ENCODE results near the gene BCL7A.
"Not testable (repeated sequence)": the region's sequence is repeated elsewhere in the genome, so short reads cannot be mapped to it uniquely, and the experiment has no call there.

Gene BCL7A

DNA sequence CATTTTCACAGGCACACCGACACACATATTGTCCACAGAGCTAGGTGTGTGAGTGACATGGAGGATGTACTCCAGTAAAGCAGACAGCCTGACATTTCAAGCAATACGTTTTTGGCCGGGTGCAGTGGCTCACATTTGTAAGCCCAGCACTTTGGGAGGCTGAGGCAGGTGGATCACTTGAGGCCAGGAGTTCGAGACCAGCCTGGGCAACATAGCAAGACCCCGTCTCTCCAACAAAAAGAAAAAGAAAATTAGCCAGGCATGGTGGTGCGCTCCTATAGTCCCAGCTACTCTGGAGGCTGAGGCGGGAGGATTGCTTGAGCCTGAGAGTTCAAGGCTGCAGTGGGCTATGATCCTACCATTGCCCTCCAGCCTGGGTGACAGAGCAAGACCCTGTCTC is 34.7 kb downstream of the BCL7A start:
- DNase-seq = not testable (repeated sequence)

DNA sequence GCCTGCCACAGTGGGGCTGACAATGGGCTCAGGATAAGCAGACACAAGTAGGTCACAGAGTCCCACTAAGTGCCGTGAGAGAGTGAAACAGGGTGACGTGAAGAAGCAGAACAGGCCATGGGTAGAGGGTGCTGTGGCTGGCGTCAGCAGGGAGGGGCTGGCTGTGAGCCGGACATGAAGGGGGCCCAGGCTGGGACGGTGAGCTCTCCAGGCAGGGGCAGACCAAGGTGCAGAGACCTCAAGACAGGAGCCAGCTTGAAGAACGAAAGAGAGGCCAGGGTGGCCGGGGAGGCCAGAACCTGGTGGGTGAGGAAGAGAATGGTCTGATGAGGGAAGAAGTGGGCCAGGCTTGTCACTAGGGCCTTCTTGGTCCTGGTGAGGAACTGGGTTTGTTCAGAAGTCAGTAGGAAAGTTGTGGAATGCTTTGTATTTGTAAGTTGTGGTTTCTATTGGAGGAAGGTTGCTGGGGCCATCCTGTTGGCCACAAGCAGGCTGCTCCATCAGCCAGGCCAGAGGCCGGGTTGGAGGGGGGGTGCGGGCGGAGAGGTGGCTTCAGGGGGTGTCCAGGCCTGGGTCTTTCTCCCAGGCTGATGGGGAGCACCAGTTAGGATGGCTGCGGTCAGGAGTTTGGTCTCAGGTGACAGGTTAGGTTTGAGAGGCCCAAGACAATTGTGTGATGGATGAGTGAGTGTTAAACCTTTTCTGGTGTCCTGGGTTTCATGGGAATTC is 35.5 kb downstream of the BCL7A start:
- DNase-seq = no peak

DNA sequence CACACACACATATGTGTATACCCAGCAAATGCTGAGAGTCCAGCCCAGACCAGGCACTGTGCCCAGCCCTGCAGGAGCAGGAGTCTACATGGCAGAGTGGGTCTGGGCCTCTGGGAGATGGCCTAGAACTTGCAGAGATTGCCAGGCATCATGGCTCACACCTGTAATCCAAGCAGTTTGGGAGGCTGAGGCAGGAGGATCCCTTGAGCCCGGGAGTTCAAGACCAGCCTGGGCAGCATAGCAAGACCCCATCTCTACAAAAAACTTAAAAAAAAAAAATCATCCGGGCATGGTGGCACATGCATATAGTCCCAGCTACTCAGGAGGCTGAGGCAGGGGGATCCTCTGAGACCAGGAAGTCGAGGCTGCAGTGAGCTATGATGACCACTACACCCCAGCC is 36.1 kb downstream of the BCL7A start:
- no peak for DNase-seq

DNA sequence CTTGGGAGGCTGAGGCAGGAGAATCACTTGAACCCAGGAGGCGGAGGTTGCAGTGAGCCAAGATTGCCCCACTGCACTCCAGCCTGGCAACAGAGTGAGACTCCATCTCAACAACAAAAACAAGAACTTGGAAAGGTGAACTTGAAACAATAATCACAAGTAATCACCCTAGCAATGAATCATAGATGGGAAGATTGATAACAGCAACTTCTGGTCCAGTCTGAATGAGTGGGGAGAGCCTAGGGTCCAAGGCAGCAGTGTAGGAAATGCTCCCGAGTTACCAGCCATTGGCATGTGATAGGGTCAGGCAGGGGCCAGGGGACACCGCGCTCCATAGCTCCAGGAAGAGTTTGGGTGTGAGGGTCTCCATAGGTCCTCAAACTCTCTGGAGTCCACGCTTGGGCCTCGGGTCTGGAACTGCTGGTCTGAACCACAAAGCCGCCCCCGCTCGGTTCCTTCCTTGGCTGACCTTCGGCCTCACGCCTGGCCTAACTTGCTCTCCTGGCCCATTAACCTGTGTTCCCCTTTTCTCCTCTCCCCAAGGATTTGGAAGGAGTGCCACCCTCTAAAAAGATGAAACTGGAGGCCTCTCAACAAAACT is 37.0 kb downstream of the BCL7A start:
- no peak for DNase-seq

DNA sequence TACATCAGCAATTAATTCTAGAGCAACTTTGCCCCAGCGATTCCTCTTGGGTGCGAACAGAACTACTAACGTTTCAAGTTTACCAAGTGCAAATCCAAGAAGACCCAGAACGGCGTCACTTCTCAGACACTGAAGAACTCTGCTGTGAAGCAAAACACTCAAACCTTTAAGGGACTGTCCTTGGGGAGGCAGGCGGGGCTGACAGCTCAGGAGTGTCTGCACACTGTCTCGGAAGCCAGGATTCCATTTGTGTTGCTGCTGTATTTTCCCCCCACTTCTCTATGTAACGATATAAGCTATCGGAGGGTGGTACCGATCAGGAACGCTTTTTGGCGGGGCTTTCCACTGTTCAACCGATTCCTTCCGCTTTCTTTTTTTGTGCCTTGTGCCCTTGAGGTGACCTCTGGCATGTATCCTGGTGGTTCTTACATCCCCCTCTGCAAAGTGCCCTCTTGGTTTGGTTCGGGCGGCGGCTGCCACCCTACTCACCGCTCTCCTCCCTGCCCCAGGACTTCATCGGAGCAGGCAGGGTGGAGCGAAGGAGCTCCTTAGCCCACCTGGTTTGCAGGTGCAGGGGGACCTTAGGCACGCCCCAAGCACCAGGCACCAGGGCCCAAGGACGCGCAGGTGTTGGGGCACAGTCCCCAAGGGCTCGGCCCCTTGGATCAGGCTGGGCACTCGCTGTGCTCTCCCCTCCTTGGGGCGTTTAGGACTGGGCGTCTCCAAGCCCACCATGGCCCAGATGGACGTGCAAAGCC is 37.7 kb downstream of the BCL7A start:
- no peak for DNase-seq

DNA sequence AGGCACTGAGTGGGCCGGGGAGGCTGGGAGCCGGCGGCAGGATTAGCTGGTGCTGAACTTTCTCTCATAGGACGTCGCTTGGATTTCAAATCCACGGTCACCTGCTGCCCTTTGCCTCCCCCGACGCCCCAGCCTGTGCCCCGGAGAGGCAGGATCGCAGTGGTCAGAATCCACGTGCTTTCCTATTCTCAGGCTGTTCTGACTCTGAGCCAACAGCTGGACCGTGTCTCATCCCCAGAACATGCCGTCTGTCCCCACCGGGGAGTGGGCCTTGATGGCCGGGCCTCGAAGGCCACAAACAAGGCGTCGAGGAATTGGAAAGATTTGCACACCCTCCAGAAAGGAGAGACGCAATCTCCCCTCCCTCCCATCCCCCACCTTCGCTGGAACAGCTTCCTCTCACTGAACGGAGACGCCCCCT is 38.4 kb downstream of the BCL7A start:
- no peak for DNase-seq

DNA sequence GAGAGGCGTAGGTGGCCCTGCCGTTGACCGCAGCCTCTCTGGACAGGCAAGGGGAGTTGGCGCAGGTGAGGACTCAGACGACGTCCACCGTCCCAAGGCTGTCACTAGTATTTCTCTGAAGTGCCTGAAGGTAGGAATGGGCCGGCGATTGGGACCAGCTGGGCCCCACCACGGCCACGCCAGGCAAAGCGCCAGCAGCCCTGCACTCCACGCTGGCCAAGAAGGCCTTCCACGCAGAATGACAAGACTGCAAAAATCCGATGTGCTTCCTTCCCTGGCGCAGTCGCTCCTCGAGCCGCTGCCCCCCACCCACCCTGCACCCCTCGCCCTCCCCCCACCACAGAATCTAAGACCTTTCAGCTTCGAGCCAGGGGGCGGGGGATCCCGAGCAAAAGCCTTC is 39.6 kb downstream of the BCL7A start:
- DNase-seq = no peak

DNA sequence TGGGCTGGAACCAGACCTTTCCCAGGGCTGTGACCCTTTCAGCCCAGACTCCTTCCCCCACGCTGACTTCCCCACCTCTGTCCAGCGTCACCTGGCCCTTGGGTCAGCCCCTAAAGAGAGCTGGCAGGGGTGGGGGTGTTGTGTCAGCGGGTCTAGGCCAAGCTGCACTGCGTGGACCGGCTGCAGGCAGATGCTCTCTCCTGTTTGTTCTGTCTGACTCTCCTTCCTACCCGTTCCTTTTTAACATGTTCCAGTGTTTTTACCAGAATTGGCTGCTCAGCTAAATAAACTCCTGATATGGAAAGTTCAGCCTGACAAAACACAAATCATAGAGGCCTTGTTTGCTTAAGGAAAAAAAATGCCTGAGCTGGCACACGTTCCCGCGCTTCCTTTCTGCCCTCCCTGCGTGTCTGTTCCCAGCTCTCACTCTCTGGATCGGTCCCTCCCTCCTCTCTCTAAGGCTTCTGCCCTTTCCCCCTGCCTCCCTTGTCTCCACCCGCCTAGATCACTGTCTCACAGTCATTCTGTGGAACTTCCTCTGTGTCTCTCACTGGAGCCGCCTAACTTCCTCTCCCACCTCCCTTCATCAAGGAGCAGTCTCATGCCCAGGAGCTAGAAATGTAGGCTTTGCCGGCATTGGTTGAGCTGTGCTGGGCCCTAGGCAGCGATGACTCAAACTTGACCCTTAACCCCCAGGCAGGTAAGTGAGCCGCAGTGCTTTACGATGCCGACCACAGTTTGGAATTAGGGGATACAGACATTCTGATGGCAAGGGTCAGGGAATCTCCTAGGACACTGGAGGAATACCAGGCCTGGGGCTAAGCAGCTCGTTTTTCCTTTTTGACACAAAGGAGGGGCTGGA is 41.4 kb downstream of the BCL7A start:
- DNase-seq = peak; percentile 73 to 80

DNA sequence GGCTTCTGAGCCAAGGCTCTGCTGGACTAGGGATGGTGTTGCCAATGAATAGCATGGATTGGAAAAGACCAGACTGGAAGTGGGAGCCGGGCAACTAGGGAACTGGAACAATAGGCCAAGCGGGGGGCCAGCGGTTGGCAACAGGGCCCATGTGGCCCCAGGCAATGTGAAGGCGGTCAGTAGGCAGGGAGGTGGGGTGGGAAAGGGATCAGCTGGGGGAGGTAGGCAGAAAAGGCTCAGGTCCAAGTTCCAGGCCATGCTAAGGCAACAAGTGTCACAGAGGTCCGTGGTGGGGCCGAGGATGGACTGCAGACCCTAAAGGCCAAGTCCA is 42.0 kb downstream of the BCL7A start:
- peak; percentile 58 to 80 for DNase-seq

DNA sequence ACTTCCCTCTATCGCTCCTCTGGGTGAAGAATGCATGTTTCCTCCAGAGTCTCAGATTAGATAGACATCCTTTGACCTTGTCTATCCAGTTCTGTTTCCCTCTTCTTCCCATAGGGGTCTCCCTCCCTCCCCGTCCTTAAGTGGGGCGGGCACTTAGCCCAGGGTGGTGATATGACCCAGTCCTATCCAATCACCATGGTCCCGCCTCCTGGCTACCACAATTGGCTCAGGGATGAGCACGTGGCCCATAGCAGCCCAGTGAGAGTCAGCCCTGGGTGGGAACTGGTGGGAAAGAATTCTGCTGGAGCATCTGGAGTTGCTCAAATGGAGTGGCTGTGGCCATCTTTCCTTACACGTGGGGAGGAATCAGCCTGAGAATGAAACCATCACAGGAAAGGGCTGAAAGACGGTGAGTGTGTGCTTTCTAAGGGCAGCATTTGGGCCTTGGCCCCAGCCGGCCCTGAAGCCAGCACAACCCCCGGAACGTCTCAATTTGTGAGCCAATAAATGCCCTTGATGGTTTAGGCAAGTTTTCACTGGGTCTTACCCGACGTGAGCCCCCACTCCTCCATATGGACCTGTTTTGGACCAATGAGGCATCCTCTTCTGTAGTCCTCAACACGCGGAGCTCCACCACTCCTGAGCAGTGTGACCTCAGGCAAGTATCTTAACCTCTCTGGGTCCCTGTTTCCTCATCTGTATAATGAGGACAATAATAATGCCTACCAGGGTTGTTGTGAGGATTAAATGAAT is 42.5 kb downstream of the BCL7A start:
- DNase-seq = peak; percentile 100

DNA sequence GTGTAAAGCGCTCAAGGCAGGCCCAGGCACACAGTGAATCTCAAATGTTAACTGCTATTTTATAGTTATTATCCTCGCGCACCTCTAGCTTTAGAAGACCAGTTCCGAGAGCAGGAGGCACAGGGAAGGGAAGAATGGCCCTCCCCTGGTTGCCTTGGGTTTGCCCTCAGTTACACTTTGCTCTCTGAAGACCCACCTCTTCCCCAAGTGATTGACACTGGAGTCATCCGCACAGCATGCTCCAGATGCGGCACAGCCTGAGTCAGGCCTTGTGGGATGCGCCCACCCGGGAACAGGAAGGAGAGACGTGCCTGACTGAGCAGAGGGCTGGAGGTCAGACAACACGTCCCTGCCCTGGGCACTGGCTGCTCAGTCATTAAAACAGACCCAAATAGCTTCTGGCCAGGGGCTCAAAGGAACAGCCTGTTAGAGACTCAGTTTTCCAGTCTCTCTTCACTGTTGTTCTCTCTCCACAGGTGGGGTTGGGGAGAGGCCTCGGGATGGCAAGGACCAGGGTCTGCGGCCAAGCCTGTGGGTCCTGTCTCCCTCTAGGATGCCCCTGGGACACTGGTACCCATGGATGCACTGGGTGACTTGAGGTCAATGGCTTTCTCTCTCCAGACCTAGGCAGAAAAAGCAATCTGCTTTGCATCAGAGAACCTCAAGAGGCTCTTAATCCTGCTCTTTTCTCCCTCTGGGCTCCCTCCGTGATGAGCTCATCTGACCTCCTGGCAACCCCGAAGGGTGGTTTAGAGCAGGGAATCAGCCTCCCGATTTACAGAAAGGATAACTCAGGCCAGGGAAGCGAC is 43.3 kb downstream of the BCL7A start:
- peak; percentile 36 to 73 for DNase-seq

DNA sequence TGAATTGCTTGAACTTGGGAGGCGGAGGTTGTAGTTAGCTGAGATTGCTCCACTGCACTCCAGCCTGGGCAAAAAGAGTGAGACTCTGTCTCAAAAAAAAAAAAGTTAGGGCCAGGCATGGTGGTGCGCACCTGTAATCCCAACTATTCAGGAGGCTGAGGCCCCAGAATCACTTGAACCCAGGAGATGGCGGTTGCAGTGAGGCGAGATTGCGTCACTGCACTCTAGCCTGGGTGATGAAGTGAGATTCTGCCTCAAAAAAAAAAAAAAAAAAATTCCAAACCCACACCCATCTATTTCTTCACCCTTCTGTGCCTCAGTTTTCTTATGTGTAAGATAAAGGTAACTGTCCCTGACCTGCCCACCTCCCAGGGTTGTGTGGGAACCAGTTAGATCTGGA is 45.9 kb downstream of the BCL7A start:
- DNase-seq = no peak

DNA sequence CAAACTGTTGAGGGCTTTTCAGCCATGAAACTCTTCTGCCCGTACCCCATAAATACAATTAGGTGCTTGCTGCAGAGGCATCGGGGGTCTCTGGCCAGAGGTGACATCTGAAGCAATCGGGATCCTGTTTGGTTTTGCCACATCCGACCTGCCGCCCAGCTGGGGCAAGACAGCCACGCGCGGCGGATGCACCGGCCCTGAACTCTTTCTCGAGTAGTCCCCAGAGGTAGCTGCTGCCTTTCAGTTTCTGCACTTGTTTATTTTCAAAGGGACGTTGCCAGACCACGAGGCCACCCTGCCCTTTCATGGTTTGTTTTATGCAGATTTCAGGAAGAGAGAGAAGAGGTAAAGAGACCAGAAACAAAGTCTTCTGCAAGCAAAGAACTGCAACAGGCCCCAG is 46.3 kb downstream of the BCL7A start:
- DNase-seq = no peak

DNA sequence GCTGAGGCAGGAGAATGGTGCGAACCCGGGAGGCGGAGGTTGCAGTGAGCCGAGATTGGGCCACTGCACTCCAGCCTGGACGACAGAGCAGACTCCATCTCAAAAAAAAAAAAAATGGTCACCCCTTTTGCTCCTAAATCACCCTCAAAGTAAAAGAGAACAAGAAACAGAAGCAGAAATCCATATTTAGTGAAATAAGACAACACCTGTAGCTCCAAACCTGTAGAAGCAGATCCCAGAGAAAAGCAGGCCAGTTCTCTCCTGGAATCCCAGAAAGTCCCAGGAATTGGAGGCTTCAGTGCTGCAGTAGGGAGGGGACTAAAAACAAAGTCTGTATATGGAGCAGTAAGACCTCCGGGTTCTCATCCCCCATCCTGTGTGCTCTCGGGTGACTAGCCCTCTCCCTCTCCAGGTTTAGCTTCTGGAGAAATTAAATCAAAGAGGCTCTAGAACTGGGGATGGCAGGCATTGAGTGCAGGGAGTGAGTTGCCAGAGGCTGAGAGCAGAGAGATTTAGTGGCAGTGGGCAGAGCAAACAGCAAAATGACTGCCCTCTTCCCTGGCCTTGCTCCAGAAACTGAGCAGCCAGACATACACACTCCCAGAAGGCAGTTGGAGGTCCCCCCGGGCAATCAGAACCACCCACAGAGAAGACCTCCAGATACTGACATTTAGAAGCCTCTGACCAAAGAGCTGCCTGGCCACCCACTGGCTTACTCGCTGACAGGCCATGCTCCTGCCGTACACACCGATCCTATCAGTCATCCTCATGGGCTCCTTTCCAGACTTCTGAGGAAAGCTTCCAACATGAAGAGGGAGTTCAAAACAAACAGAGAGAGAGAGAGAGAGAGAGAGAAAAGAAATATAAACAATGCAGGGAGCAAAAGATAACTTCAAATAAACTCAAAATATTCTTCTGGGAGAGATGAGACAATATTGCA is 50.6 kb downstream of the BCL7A start:
- no peak for DNase-seq

DNA sequence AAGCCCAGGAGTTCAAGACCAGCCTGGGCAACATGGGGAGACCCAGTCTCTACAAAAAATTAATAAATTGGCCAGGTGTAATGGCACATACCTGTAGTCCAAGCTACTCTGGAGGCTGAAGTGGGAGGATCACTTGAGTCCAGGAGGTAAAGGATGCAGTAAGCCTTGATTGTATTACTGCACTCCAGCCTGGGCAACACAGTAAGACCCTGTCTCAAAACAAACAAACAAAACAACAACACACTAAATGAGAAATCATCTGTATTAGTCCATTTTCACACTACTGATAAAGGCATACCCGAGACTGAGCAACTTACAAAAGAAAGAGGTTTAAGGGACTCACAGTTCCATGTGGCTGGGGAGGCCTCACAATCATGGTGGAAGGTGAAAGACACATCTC is 52.1 kb downstream of the BCL7A start:
- no peak for DNase-seq

DNA sequence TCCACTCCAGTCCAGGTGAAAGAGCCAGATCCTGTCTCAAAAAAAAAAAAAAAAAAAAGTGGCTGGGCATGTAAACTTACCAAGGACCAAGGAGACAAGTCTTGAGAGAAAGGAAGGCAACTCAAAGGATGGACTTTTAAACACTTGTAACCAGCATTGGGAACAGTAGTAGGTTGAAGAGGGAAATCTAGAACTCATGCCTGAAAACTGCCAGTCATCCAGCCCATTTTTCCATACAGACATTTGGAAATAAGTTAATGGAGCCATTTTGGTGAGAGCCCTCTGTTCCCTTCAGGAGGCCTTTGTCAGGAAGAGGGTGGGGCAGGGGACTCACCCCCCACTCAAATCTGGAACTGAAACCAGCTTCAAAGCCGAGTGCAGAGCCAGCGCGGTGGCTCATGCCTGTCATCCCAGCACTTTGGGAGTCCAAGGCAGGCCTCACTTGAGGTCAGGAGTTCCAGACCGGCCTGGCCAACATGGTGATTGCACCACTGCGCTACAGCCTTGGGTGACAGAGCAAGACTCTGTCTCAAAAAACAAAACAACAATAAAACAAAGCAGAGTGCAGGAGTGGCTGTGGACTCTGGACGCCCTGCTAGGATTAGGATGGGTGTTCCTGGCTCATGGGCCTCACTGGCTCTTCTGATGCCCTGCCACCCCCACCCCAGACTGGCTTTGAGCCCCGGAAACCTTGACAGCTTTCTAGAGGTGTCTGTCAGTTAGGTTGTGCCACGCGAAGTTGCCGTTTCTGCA is 55.2 kb downstream of the BCL7A start:
- no peak for DNase-seq

DNA sequence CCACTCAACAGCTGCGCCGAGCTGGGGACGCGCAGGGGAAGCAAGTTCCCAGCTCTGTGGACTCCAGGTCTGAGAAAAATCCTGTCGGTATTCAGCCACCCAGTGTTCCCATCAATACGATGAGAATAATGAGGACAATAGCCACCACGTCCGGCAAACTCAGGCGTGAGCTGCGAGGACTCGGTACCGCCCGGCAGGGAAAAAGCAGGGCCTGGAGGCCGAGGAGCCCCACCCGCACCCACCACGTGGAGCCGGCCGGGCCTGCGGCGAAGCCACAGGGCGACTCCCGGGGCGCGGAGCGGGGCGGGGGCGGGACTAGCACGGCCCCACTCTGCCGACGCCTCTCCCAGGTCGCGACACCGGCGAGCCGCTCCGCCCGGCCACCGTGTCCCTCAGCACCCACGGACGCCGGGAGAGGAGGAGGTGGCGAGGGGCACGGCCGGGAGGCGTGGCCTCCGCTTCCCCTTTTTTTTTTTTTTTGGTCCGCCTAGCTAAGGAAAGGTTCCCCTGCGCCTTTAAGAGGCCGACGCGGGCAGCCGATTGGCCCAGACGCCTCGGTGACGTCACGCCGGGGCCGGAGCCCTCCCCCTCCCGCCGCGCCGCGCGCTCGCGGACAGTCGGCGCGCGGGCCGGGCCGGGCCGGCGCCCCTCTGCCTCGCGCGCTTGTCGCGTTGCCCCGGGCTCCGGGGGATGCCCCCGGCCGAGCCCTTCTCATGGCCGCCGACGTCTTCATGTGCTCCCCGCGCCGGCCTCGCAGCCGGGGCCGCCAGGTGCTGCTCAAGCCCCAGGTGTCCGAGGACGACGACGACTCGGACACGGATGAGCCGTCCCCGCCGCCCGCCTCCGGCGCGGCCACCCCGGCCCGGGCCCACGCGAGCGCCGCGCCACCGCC is 56.7 kb downstream of the BCL7A start, which contains the start of gene MLXIP:
Gene MLXIP (plus strand): TSS at position 616 of the 892 bp plus-strand sequence. CDS start 98 bp downstream, at position 714.
- DNase-seq = peak; percentile 90 to 91

DNA sequence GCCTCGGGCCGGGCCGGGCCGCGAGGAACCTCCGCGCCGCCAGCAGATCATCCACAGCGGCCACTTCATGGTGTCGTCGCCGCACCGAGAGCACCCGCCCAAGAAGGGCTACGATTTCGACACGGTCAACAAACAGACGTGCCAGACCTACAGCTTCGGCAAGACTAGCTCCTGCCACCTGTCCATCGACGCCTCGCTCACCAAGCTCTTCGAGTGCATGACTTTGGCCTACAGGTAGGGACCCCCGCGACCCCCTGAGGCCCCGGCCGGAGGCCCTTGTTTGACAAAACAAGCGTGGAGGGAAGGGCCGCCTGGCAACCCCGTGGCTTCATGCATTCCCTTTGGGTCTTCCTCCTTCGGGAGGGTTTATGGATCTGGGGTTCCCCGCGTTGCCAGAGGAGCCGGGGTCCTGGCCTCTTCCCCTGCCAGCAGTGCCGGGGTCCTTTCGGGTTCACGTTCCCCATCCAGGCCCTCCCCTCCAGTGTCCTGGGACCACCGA is 57.4 kb downstream of the BCL7A start:
- peak in 1 of 2 experiments; percentile 20 for DNase-seq

Data from SHP77 (cell line).